CD4-positive, alpha-beta T cell treated with Interleukin-12 subunit alpha and Interleukin-12 subunit beta, for 1 hour (primary cell): Measurements from ENCODE around the gene CLEC18B.
"Not testable (repeated sequence)": the region's sequence is repeated elsewhere in the genome, so short reads cannot be mapped to it uniquely, and the experiment has no call there.

Source experiments
- DNase-seq: peaks from one replicate; pipeline ENCODE4 v3.0.0-alpha.2; 2020

The CLEC18B gene

DNA sequence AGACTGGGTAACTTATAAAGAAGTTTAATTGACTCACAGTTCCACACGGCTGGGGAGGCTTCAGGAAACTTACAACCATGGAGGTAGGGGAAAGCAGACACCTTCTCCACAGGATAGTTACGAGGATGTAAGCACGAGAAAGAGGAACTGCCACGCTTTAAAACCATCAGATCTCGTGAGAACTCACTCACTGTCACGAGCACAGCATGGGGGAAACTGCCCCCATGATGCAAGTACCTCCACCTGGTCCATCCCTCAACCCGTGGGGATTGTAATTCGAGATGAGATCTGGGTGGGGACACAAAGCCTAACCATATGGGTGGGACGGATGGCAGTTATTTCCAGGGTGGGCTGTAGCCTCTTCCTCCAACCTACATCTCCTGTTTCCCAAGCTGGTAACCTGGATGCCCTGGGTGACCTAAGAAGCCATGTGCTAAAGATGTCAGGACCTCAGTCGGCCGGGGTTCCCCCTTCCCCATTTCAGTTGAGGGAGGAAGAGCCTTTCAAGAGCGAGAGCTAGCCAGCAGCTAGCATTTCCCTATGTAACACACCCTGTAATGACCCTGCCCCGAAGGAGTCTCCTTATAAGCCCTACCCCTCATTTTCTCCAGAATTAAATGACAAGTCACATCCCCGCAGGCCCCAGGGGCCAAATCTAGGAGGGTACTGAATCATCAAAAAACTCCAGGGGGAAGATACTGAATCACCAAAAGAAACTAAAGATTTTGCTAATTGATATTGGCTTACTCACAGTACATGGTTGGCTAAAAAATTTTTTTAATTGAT, 16.9 kb downstream of the CLEC18B start:
- DNase-seq = not testable (repeated sequence)

DNA sequence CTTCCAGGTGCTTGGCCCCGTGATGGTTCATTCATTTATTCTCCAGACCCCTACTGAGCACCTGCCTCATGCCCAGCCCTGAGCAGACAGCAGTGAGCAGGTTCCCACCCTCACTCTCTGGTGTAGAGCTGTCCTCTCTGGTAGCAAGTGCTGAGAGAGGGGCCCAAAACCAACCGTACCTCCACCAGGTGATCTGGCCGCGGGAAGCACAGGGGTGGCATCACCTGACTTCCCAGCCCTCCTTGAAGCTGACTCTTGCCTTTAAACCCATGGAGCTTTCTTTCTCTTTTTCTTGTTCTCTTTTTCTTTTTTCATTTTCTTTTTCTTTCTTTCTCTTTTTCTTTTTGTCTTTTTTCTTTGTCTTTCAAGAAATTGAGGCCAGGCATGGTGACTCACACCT, 21.0 kb downstream of the CLEC18B start:
- not testable (repeated sequence) for DNase-seq

DNA sequence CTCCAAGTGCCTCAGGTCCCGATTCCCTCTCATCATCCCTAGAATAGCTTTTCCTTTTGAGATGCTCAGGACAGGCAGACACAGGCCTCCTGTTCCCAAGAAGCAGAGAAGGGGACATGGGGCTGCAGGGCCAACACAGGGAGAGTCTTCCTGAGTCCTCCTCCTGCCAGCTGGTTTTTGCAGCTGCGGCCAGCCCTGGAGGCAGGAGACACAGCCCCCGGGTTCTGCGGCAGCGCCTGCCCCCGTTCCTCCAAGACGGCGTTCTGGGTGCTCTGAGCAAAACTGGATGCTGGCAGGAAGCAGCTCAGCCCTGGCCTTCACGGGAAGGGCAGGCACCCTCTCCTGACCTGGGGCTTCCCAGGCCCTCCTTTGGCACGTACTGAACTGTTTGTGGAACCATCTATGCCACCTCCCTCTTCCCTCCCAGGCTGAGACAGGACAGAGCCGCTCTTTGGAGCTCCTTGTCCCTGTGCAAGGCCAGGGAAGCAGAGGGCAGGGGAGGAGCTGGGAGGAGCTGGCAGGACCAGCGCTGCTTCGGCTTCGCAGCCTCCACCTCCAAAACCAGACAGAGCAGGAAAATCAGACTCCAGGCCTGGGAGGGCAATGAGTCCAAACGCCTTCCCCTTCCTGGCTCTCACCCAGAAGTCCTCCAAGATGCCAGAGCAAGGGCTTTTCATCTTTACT, 22.9 kb downstream of the CLEC18B start:
- not testable (repeated sequence) for DNase-seq

DNA sequence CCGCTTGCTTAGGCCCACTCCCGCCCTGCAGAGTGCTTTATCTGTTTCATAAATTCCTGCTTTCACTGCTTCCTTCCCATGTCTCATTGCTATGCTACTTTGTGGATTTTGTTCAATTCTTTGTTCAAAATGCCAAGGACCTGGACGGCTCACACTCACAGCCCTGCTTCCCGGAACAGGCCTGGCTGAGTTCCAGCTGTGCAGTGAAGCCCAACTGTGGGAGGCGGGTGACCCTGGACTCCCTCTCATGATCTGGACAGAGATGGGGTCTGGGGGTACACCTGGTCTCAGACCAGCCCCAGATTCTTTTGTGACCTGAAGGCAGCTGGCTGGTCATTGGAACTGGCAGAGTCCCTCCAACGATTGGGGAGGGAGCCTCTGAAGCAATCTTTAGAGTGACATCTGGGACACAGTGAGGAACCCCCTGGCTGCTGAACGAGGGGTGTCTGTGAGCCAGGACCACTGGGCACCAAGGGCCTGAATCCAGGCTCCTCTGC, 24.7 kb downstream of the CLEC18B start:
- DNase-seq = not testable (repeated sequence)

DNA sequence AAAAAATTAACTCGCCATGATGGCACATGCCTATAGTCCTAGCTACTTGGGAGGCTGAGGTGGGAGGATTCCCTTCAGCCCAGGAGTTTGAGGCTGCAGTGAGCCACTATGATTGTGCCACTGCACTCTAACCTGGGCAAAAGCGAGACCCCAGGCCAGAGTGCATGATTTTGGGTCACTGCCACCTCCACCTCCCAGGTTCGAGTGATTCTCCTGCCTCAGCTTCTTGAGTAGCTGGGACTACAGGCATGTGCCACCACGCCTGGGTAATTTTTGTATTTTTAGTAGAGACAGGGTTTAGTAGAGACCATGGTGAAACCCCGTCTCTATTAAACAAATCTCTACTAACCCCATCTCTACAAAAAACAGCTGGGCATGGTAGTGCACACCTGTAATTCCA, 26.7 kb downstream of the CLEC18B start:
- not testable (repeated sequence) for DNase-seq

DNA sequence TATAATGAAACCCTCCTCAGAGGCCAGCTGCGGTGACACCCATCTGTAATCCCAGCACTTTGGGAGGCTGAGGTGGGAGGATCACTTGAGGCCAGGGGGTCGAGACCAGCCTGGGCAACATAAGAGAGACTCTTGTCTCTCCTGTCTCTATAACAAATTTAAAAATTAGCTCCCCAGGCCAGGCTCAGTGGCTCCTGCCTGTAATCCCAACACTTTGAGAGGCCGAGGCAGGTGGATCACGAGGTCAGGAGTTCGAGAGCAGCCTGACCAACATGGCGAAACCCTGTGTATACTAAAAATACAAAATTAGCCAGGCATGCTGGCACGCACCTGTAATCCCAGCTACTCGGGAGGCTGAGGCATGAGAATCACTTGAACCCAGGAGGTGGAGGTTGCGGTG, 27.1 kb downstream of the CLEC18B start:
- DNase-seq = not testable (repeated sequence)

DNA sequence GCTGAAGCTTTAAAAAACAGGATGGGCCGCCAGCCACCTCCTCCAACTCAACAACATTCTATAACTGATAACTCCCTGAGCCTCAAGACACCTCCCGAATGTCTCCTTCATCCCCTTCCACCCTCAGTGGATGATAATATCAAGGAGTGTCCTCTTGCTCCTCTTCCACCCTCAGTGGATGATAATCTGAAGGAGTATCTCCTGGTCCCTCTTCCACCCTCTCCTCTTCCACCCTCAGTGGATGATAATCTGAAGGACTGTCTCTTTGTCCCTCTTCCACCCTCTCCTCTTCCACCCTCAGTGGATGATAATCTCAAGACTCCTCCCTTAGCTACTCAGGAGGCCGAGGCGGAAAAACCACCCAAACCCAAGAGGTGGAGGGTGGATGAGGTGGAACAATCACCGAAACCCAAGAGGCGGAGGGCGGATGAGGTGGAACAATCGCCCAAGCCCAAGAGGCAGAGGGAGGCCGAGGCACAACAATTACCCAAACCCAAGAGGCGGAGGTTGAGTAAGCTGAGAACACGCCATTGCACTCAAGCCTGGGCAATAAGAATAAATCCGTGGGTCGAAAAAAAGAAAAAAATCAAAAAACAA, 29.7 kb downstream of the CLEC18B start:
- not testable (repeated sequence) for DNase-seq

DNA sequence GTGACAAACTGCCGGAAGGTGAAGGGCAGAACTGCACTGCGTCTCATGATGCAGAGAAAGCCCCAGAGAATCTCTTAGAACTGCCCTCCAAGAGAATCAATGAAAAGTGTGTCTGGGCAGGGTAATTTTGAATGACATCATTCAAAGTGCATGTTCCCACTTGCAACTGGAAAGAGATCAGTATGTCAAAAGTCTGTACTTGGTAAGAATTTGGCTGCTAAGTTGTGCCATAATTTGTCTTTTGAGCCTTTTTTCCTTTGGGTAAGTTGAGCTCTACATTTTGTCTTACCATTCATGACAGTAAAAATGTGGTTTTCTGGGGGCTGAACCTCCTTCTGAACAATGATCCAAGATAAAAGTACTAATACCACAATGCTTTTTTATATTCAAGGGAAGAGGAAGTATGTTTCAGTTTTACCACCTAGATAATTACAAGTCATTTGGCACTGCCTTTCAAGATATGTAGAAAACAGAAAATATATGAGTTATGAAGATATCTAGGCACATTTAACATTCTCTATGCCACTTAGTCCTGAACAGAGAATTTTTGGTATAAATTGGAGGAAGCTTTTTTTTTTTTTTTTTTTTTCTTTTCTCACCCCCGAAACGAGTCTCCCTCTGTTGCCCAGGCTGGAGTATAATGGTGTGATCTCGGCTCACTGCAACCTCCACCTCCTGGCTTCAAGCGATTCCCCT, 38.8 kb downstream of the CLEC18B start:
- not testable (repeated sequence) for DNase-seq

DNA sequence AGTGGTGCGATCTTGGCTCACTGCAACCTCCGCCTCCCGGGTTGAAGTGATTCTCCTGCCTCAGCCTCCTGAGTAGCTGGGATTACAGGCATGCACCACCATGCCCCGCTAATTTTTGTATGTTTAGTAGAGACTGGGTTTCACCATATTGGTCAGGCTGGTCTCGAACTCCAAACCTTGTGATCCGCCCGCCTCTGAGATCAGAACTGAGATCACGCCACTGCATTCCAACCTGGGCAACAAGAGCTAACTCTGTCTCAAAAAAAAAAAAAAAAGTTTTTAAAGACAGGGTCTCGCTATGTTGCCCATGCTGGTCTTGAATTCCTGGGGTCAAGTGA, 47.5 kb downstream of the CLEC18B start:
- not testable (repeated sequence) for DNase-seq

DNA sequence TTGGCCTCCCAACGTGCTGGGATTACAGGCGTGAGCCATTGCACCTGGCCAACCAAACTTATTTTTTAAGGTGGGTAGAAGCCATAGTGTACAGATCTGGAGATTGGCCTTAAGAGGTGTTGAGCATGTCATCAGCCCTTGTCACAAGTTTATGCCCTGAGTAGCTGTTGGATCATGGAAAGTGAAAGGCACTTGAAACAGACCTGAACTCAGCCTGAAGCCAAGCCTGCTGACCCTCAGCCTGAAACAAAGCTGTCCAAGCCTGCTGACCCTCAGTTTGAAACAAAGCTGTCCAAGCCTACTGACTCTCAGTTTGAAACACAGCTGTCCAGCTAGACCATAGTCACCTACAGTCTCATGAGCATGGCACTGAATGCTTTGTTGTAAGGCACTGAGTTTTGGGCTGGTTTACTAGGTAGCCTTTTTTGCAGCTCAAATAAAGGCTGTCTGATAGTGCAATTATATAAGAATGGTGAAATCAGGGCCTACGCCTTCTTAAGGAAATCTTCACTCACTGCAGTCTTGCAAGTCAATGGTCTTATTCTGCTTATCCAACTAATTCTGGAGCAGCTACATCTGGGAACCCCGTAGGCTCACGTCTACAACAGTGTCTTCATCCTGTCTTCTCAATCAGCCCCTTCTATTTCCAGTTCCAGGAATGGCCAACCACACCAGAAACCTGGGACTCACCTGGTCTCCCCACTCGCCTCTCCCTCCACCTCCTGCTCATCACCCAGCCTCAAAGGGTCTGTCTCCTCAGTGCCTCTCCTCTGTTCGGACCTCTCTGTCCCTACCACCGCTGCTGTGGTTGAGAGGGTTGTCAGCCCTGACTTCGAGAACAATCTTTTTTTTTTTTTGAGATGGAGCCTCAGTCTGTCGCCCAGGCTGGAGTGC, 48.1 kb downstream of the CLEC18B start:
- no peak for DNase-seq

DNA sequence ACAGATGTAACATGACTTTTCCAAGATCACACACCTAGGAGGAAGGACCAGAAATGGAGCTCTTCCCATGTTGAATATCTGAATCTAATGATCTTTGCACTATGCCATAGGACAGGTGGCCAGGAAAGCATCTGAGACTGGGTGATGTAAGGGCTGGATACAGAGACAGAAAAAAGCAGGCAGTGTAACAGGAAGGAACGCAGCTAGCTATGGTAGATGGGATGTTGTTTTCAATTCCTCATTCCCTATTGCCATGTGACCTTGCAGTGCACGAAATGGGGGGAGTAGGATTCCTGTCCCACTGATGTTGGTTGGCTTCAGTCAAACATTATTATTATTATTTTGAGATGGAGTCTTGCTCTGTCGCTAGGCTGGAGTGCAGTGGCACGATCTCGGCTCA, 48.9 kb downstream of the CLEC18B start:
- DNase-seq = no peak

DNA sequence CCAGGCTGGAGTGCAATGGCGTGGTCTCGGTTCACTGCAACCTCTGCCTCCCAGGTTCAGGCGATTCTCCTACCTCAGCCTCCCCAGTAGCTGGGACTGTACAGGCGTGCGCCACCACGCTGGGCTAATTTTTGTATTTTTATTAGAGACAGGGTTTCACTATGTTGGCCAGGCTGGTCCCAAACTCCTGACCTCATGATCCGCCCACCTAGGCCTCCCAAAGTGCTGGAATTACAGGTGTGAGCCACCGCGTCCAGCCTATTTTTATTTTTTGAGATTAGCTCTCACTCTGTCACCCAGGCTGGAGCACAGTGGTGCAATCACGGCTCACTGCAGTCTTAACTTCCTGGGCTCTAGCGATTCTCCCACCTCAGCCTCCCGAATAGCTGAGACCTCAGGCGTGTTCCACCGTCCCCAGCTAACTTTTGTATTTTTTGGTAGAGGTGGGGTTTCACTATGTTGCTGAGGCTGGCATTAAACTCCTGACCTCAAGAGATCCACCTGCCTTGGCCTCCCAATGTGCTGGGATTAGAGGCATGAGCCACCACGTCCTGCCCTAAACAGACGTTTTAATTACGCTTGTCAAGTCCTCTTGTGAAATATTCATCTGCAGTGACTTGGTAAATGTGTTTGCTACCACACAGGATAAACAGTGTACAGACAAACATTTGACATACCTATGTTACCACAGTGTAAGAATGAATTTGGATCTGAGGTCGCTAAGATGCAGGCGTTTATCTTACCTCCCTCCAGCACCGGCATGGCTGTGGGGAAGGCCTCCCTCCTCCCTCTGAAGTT, 50.7 kb downstream of the CLEC18B start:
- DNase-seq = not testable (repeated sequence)

DNA sequence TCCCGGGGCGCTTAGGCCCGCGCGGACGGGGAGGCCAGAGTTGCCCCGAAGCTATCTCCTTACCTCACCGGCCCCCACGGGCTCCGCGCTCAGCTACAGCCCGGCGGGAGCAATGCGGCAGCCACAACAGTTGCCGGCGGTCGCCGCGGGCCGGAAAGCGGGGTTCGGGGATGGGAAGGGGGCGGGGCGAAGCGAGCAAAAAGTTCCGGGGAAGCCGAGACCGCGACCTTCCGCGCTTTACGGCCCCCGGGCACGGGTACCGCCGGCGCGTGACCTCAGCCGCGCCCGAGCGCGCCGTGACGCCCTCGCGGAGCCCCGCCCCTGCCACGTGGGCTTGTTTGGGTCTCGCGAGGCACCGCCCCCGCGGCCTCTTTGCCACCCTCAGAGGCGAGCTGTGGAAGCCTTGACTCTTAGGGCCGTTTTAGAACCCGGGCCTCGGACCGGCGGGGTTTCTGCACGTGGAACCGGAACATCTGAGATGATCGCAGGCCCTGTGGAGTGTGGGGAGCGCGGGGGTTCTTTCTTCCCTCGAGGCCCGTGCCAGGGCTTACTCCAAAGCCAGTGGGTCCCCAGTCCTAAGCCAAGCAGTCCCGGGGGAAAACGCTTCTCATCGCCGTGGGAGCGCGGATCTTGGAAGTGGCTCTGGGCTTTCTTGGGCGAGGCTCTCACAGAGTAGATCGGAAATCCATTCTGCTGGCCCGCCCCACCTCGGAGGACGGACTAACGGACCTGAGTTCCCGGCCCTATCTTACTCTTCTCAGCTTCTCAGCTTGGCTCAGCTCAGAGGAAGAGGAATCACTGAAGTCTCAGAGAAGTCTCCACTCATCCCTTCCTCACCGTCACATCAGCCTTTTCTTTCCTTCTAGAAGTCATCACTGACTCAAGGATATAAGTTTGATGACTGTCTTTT, 53.0 kb downstream of the CLEC18B start:
- DNase-seq = peak; percentile 100

DNA sequence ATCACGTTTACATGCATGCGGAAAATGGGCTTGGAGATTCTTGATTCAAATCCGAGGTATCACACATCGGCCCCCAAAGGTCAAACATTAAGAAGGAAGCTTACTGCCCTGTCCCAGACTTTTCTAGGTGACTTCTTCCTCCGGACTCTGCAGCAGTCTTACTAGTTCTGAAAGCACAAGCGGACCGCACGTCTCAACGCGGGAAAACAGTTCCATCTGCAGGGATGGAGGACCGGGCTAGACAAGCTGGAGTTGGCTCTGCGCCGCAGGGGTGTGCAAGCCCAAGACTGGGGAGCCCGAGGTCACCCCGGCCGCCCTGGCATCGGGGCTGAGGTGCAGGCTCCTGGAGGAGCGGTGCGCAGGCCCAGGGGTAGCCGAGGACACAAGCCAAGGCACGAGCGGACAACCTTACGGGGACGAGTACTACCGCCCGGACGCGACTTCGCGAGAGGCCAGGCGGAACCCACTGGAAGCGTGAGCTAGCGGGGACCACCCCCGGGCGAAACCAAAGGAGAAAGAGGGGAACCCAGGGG, 53.7 kb downstream of the CLEC18B start:
- peak; percentile 11 for DNase-seq

DNA sequence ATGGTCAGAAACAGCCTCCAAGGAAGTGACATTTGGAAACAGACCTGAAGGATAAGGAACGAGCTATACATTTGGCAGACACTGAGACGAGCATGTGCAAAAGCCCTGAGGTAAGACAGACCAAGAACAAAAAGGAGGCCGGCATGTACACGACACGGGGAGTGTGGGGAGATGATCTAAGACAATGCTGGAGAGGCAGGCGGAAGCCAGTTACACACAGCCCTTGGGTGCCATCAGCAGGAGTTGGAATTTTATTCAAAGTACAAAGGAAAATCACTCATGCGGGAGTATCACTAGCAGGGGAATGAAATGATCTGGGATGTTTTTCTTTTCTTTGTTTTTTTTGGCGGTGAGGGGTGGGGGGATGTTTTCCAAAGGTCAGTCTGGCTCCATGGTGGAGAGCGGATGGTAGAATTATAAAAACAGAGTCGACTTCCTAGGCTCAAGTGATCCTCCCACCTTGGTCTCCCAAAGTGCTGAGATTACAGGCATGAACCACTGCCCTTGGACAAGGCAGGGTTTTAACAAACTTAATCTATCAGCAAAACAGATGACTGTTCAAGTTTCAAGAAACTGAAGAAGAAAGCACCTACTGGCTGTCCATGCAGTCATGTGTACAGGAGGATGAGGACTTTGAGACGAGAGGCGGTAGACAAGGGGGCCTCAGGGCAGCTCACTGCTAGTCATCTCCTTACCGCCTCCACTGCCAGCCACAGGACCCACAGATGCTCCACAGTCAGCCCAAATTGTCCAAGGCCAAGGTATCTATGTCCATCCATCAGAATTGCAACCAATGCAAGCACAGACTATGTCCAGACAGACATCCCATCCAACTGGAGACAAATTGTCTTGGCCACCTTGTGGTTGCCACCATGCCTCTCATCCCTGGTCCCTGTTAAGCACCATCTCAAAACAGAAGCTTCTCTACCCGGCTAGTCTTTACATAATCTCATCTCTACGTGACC, 59.4 kb downstream of the CLEC18B start:
- DNase-seq = not testable (repeated sequence)
